A673 (cell line): Measurements from ENCODE around the gene HMG20A.

Experiments used
- EZH2 ChIP-seq: fragments of 200-600 bp; sonication (generic); IDR thresholded peaks from 2 replicates; pipeline ENCODE4 v1.6.1; 2017; ENCODE audit warnings: borderline replicate concordance, low read depth, mild to moderate bottlenecking, mixed read lengths, antibody characterized with exemption, low read length; ENCODE audit not compliant: poor library complexity, severe bottlenecking
- TF ChIP-seq, protein P1 (sequence below): fragments of 300-800, 200-600 bp; sonication (generic); conservative IDR thresholded peaks from 2 replicates; pipeline ENCODE4 v1.5.1; 2017; ENCODE audit warnings: low read depth, mild to moderate bottlenecking, antibody characterized with exemption, low read length, moderate library complexity, mixed read lengths

DNA sequence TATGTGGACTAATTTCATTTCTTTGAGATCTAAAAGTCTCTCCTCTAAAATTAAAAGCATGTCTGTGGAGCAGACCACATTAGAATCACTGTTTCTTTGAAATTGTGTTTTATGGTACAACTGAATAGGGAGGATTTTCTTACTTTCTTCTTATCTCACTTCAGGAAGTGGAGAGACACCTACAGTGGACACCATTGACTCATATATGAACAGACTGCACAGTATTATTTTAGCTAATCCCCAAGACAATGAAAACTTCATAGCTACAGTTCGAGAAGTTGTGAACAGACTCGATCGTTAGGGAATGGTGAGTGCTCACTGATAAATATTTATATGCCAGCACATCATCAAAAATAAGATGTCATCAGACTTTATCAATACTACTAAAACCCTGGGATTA, 58.3 kb downstream of the HMG20A start:
- TF ChIP-seq, protein P1, sequence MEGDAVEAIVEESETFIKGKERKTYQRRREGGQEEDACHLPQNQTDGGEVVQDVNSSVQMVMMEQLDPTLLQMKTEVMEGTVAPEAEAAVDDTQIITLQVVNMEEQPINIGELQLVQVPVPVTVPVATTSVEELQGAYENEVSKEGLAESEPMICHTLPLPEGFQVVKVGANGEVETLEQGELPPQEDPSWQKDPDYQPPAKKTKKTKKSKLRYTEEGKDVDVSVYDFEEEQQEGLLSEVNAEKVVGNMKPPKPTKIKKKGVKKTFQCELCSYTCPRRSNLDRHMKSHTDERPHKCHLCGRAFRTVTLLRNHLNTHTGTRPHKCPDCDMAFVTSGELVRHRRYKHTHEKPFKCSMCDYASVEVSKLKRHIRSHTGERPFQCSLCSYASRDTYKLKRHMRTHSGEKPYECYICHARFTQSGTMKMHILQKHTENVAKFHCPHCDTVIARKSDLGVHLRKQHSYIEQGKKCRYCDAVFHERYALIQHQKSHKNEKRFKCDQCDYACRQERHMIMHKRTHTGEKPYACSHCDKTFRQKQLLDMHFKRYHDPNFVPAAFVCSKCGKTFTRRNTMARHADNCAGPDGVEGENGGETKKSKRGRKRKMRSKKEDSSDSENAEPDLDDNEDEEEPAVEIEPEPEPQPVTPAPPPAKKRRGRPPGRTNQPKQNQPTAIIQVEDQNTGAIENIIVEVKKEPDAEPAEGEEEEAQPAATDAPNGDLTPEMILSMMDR, result no peak
- no peak for TF ChIP-seq EZH2
